Sigmoid colon (tissue), 4 donors: ENCODE data around the gene DIPK1A.

Source experiments
- POLR2A ChIP-seq, 2 donors: fragments of 450-650 bp; IDR thresholded peaks; one replicate each; pipeline ENCODE4 v1.6.1; 2016; ENCODE audit warnings: antibody characterized with exemption in 2 of 2, mild to moderate bottlenecking in 2 of 2, moderate library complexity in 2 of 2
- POLR2AphosphoS5 ChIP-seq, 4 donors: sonication (generic); formaldehyde crosslinking; IDR thresholded peaks; one replicate each; pipeline ENCODE4 v1.6.1; 2017; ENCODE audit warnings: antibody characterized with exemption in 4 of 4
- TF ChIP-seq, protein P1 (sequence below), 4 experiments: fragments of 450-650 bp in 3 of 4; fragments of 200-600 bp in 1 of 4; IDR thresholded peaks; one replicate each; pipeline ENCODE4 v1.5.1; 2016 to 2019; ENCODE audit warnings: antibody characterized with exemption in 4 of 4, mild to moderate bottlenecking in 3 of 4, moderate library complexity in 2 of 4

GRCh38 chr1:92850019-92850418 lies 111.2 kb downstream of the DIPK1A start:
- TF ChIP-seq, protein P1, sequence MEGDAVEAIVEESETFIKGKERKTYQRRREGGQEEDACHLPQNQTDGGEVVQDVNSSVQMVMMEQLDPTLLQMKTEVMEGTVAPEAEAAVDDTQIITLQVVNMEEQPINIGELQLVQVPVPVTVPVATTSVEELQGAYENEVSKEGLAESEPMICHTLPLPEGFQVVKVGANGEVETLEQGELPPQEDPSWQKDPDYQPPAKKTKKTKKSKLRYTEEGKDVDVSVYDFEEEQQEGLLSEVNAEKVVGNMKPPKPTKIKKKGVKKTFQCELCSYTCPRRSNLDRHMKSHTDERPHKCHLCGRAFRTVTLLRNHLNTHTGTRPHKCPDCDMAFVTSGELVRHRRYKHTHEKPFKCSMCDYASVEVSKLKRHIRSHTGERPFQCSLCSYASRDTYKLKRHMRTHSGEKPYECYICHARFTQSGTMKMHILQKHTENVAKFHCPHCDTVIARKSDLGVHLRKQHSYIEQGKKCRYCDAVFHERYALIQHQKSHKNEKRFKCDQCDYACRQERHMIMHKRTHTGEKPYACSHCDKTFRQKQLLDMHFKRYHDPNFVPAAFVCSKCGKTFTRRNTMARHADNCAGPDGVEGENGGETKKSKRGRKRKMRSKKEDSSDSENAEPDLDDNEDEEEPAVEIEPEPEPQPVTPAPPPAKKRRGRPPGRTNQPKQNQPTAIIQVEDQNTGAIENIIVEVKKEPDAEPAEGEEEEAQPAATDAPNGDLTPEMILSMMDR (IDR thresholded peaks at IDR 0.05) = no peak
- TF ChIP-seq POLR2AphosphoS5 (IDR thresholded peaks at IDR 0.05) = no peak
- TF ChIP-seq POLR2A (IDR thresholded peaks at IDR 0.05) = no peak
